Measurements from ENCODE around the gene HDAC4. TPM values are rescaled to one million over a fixed set of nuclear protein-coding genes. Genes with fewer than 3 reads are reported as not detected.

The HDAC4 gene
- total RNA-seq, 1 experiment from 2014 or later: 47.6 TPM

- ATAC-seq (no peak), DNase-seq (ENCODE audit: low read depth, low spot score) (no peak)
- Histone ChIP-seq H3K36me3 (ENCODE audit: control insufficient read depth in 1 of 2, insufficient read depth in 2 of 2, low read length in 2 of 2) (peaks cover 0 to 14% of the 10 kb centered on the region in 2 experiments; a peak in 2 of 4 replicates), H3K4me3 (replicated peaks in 1 of 2; ENCODE audit: low read depth in 1 of 2, low read length in 2 of 2) (no peak overlapping the region), H4K20me1 (ENCODE audit: insufficient read depth) (no peaks in the 10 kb centered on the region), H3K9me3 (ENCODE audit: control insufficient read depth in 1 of 2, insufficient read depth in 1 of 2, low read depth in 1 of 2, low read length in 2 of 2) (peaks cover 3 to 6% of the 10 kb centered on the region in 2 experiments; a peak in 2 of 4 replicates), H3K9me2 (ENCODE audit: insufficient read depth) (no peaks in the 10 kb centered on the region), H3K4me1 (ENCODE audit: control insufficient read depth in 1 of 2, insufficient read depth in 2 of 2, low read length in 2 of 2) (no peaks in the 10 kb centered on the region), H3K4me2 (ENCODE audit: low read length) (no peak overlapping the region), H3K9ac (ENCODE audit: low read length) (no peak overlapping the region), H2AFZ (ENCODE audit: low read depth, low read length, poor library complexity, severe bottlenecking) (no peak overlapping the region), H3K79me2 (ENCODE audit: insufficient read depth, low read length) (no peaks in the 10 kb centered on the region), H3K27me3 (ENCODE audit: insufficient read depth, low read length) (no peaks in the 10 kb centered on the region), H3K27ac (ENCODE audit: low read depth, low read length) (no peak overlapping the region)
- intact Hi-C loops (cut with micrococcal nuclease): no loop called here
- POLR2A ChIA-PET: no interaction called here
- CTCF ChIA-PET: no interaction called here
- BruUV-seq (replicated peaks): no TSS peak
- no peak for TF ChIP-seq MAX (IDR thresholded peaks at IDR 0.05)
- TF ChIP-seq CEBPB (IDR thresholded peaks at IDR 0.05; ENCODE audit: low read depth): no peak
- TF ChIP-seq FOSL1 (IDR thresholded peaks at IDR 0.05; ENCODE audit: low read depth): no peak
- TF ChIP-seq TCF7L2 (IDR thresholded peaks at IDR 0.05; ENCODE audit: borderline replicate concordance, extremely low read depth, insufficient read depth, insufficient read length): no peak
- no peak for TF ChIP-seq CTCF (IDR thresholded peaks at IDR 0.05 in 2 of 3, conservative IDR thresholded peaks at IDR 0.05 in 1 of 3; ENCODE audit: borderline replicate concordance in 1 of 3, insufficient read depth in 1 of 3, low read depth in 2 of 3, low read length in 2 of 3)
- no peak for TF ChIP-seq ELF1 (IDR thresholded peaks at IDR 0.05; ENCODE audit: borderline replicate concordance, low read depth)
- no peak for TF ChIP-seq JUND (IDR thresholded peaks at IDR 0.05)
- no peak for TF ChIP-seq YY1 (IDR thresholded peaks at IDR 0.05; ENCODE audit: extremely low read depth, insufficient replicate concordance, low read depth, low read length)
- no peak for TF ChIP-seq ZBTB33 (IDR thresholded peaks at IDR 0.05; ENCODE audit: extremely low read depth, insufficient replicate concordance, low read length)
- RAD21 ChIA-PET (ENCODE audit: low non-redundant PET in 1 of 2, low total read pairs in 2 of 2, uncharacterized antibody in 2 of 2, unreplicated experiment in 2 of 2): no interaction called here
These were observed 221.9 kb downstream of the HDAC4 start for GRCh38 chr2:239178954-239179353.
